DMS53 treated with DMSO at 0.1 percent for 48 hours (cell line): ENCODE data around the gene MILR1.
"Not testable (repeated sequence)": the region's sequence is repeated elsewhere in the genome, so short reads cannot be mapped to it uniquely, and the experiment has no call there.

Experiments
- DNase-seq: peaks from one replicate; lab custom pipeline; 2025; ENCODE audit not compliant: unreplicated experiment; lab: John Stamatoyannopoulos, UW

The MILR1 gene

DNA sequence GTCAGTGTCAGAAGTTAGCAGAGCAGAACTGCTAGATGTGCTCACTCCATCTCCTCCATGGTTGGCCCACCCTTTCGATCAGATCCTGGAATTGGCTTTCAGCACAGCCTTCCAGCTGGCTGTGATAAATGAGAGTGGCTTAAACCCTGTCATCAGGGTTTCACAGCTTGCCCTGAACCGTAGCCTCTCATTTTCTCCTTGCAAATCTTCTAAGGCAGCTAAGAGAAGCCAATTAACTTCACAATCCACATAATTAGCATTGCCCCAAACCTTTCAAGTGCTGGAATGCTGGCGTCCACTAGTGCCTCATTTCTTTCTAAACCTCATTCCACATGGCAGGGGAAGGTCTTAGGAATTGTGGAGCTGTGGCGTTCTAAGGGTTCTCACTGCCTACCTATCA is 21.7 kb downstream of the MILR1 start:
- DNase-seq: no peak

DNA sequence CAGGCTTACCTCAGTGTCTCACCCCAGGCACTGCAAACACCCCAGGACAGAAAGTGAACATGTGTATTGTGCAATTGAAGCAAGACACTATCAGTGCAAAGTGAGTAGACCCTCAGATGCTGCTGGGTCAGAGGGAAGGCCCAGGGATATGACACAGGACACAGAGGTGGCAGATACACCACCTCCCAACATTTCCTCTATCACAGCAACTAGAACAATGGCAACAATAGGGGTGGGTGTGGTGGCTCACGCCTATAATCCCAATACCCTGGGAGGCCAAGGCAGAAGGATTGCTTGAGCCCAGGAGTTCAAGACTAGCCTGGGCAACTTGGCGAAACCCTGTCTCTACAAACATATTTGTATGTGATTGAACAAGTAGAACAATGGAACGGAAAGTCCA is 22.5 kb downstream of the MILR1 start:
- no peak for DNase-seq

DNA sequence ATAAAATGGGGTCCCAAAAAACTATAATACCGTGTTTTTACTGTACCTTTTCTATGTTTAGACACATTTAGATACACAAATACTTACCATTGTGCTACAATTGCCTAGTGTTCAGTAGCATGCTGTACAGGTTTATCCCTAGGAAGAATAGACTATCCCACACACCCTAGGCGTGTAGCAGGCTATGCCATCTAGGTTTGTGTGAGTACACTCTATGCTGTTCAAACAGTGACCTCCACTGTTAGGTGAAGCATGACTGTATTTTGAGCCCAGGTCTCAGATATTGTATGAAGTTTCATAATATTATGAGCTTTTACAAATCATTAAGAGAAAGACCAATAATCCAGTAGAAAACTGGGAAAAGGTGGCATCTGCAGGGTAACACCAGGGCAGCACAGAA is 23.6 kb downstream of the MILR1 start:
- DNase-seq: no peak

DNA sequence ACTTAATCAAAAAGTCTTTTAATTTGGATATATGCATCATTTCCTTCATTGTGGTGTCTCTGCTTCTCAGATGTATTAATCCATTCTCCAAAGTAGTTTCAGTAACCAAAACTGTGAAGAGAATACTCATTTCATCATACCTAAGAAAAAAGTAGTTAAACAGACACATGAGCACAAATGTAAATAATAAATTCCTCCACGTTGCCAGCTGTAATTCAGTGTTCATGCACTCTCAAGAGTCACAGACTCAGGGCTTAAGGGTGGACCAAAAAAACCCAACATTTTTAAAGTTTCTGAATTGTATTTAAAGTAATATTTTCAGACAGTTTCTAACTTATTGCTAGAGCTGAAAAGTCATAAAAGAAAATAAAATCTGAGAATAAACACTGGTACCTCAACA is 28.9 kb downstream of the MILR1 start:
- no peak for DNase-seq

DNA sequence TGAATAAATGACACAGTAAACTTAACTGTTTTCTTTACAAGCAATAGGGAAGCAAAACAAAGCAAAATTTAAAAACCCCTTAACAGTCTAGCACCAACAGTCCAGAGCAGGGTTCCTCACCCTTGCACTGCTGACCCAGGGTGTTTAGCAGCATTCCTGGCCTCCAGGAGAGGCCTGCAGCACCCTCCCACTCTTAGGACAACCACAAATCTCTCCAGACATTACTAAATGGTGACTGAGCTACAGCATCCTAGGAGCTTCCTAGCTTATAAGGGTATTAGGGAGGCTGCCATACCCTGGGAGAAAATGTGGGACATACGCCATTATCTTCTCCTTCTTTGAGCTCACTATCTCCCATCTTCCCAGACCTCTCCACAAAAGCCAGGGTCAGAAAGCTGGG is 32.0 kb downstream of the MILR1 start:
- DNase-seq: no peak

DNA sequence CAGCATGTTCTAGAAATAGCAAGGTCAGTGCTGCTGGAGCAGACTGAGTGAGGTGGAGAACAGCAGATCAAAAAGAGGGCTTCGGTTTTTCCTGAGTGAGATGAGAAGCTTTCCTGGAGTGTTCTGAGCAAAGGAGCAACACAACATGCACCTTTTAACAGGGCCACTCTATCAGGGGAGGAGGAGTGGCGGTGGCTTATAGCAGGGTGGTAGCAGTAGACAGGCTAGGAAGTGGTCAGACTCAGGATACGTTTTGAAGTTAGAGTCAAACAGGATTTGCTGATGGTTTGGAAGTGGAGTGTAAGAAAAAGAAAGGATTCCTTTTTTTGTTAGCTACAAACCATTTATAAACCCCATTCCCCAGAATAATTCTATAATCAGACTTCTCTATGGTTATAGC is 35.5 kb downstream of the MILR1 start:
- no peak for DNase-seq

DNA sequence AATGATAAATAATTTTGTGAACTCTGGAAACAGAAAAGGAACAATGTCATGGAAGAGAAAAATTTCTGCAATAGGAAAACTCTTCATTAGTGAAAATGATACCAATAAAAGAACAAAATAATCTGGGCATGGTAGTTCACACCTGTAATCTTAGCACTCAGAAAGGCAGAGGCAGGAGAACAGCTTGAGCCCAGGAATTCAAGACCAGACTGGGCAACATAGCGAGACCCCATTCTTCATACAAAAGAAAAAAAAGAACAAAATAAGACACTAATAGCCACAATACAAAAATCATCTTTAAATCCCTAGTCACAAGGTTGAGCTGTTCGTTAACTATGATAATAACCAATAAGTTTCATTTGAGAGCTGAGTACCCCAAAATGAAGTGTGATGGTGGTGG is 39.4 kb downstream of the MILR1 start:
- DNase-seq: no peak

DNA sequence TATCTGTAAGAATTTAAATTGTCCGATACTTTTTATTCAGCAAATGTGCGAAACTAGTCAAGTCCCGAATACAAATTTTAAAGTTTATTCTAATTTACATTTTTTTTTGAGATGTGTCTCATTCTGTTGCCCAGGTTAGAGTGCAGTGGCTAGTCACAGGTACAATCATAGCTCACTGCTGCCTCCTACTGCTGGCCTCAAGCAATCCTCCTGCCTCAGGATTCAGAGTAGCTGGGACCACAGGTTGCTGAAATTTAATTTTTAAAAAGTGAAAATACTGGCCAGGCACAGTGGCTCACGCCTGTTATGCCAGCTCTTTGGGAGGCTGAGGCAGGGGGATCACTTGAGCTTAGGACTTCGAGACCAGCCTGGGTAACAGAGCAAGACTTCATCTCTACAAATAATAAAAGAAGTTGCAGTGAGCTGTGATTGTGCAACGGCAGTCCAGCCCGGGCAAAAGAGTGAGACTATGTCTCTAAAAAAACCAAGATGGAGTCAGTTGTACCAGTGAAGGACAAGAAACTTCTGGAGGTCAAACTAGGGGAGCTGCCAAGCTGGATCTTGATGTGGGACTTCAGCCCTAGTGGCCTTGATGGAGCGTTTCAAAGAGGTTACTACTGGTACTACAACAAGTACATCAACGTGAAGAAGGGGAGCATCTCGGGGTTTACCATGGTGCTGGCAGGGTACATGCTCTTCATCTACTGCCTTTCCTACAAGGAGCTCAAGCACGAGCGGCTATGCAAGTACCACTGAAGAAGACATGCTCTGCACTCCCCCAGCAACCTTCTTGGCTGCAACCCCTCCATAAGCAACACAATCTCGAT is 42.3 kb downstream of the MILR1 start:
- DNase-seq: peak; percentile 15

DNA sequence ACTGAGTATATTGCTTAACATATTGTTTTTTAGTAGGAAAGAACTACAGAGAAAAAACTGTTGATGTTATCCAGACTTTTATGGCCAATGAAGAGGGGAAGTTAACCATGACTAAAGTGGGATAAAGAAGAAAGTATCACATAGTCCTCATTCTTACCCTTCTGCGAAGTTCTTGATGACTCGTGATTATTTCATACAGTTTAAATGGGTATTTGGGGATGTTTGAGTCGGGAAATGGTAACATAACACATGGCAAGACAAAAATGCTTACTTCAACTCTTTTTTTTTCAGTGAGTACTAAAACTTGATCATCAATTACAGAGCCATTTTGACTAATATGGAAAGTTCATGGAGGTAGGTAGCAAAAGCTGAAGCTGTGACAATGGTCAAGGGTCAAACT is 43.1 kb downstream of the MILR1 start:
- no peak for DNase-seq

DNA sequence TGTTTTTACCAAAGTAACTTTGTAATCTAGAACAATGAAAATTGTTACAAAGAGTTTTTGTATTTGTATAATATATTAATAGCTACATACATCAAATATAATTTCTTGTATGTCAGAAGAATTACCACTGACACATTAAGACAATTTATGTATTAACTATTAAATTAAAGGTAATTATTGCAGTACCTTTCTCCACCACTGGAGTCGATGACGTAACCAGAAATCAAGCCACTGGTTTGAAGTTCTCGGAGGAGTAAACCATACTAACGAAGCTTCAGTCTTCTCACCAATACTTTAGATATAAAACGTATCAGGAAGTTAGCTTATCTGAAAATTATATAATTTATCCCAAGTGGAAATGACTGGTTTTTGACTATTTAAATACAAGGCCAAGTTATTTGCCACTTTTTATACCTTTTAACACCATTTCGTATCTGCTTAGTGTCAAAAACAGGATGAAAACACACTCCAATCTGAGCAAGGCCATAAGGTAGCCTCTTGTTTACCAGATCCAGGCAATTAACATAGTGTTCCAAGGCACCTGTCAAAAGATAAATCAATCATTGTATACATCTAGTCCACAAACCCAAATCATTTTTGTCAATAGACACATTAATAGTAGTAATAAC is 43.7 kb downstream of the MILR1 start:
- no peak for DNase-seq

DNA sequence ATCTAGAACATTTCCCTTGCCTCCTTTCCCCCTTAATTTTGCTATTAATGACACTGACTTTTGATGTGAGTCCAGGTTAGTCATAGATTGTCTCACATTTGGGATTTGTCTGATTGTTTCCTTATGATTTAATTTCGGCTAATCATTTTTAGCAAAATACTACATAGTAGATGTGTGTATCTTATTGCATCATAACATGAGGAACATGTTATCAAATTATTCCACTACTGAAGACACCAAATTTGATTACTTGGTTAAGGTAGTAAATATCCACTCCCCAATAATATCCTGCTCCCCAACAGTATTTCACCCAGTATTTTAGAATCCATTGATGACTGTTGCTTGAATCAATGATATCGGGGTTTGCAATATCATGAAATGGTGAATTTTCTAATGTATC is 45.2 kb downstream of the MILR1 start:
- no peak for DNase-seq

DNA sequence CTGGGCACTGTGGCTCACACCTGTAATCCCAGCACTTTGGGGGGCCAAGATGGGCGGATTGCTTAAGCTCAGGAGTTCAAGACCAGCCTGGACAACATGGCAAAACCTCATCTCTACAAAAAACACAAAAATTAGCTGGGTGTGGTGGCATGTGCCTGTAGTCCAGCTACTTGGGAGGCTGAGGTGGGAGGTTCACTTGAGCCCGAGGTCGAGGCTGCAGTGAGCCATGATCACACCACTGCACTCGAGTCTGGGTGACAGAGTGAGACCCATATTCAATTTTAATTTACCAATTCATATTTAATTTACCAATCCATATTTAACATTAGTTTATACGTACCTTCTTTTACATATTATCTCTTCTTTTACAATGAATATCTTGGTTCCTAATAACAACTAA is 46.4 kb downstream of the MILR1 start:
- DNase-seq: not testable (repeated sequence)

DNA sequence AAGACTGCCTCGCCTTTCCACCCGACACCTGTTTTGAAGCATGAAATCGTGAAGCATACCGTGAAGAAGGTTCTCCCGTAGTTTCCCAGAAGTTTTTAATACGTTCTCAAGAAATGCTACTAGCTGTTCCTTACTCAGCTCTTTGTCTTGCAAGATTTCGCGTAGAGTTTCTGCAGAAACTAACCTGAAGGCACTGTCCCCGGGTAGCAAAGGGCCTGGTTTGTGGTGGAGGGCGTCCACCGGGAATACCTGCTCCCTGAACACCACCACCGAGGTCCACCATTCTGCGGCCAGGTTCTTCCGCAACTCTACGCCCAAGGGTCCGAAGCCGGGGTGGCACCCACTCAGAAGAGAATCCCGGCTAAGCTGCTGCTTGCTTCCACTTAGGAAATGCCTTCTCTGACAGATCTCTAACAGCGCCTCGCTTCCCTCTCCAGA is 47.5 kb downstream of the MILR1 start:
- no peak for DNase-seq

DNA sequence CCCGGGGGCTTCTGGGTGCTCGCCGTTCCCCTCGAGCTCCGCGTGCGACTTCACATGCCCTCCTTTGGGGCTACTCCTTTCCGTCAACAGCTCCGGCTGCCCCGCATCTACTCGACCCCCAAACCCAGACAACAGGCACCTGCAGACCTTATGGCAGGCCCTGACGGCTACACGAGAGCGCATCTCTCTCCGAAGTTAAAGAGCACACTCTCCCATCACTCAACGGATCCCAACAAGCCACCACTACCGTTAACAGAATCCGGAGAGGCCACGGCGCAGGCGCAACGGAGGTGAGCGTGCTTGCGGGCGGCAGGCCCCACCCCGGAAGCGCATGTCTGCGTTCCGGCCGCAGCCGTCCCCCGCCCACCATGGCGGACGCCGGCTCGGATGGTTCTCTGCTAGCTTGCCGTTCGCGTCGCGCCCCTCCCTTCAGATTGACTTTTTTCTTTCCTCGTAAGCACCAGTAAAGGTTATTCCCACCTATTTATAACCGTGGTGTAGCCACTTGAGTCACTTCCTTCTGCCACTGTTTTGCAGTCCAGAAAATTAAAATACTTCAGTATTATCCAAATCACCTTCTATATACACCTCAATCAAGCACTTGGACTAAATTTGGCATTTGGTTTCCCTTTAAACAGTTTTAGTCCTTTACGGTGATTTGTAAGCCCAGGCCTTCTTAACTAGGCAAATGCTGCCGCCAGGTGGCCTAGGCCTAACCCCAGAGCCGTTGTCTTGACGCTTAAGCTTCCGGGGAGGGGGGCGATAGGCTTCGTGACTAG is 48.1 kb downstream of the MILR1 start, which contains the start of gene POLG2:
TSS of gene POLG2 (minus strand) at position 269 of the 779 bp plus-strand sequence. CDS start at position 183, 86 bp downstream.
- peak; percentile 70 for DNase-seq

DNA sequence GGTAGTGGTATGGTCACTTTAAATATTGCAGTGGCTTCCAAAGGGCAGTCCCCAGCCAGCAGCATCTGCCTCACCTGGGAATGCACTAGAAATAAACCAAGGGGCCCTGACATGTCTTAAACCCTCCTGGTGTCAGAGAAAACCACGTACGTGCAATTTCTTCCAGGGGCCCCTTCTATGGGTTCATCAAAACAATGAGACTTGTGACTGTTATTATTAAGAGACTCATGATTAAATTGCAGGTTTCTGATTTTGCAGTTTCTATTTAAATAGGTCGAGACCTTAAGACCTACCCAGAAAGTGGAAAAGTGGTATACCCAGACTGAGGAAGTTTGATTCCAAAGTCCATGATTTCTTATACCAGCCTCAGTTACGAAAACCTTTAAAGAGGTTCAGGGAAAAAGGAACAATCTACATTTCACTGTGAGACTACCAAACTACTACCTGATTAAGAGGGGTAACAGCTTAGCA is 48.7 kb downstream of the MILR1 start:
- no peak for DNase-seq

DNA sequence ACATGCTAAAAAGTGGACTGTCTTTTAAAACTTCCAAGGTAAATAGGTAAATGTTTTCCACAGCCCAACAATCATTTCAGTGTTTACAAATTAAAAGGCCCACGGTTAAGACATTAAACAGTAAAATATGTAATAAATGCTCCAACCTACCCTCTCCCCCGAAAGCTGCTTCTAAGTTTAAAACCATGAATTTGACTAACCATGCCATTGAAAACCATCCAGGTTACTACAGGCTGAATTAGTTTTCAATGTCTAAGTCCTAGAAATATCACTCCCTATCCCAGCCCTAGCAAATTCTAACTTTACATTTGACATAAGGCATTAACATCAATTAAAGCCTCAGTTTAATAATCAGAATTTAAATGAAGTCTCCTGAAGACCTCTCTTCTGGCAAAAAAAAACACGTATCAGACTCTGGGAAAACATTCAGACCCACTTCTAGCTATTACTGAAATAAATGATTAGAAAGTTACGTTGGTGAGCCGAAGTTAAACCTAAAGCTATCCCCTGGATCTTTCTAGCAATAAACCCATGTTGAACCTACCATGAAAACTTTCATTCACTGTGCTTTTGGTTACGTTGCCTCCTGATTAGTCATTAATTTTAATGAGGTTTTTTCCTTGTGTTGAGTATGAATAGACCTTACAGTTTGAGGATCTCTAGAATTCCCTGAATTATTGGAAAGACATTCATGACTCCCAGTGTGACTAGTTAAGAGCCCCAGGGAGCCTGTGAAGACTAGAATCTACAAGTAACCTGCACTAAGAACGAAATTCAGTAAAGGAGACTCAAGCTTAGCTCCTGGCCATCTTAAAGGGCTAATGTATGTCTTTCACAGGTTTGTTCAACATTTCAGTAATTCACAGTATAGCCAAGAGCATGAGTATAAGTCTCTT is 49.6 kb downstream of the MILR1 start:
- DNase-seq: no peak

DNA sequence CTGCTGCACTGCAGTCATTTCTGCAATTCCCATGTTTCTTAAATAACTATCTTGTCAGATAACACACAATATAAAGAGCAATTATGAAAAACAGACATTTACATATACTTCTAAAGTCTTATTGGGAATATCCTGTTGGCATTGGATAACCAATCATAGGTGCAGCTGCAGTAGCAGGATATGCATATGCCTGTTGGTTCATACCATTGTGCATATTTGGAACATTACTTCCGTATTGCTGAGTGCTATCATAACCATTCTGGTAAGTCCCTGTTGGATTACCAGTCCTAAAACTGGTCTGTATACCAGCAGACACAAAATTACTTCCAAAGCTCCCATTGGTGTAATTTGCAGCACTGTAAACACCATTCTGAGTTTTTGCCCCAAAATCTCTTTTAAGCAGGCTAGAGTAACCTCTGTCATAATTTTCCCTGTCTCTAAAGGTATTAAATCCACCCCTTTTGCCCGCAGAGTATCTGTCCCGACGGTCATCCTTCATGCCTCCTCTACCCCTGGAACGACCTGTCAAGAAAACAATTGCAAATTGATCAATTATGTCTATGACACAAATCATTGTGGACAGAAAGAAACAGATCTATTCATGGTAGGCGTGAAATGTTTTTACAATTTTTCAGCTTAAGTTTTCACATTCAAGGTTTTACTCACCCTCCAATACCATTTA is 51.0 kb downstream of the MILR1 start:
- no peak for DNase-seq

DNA sequence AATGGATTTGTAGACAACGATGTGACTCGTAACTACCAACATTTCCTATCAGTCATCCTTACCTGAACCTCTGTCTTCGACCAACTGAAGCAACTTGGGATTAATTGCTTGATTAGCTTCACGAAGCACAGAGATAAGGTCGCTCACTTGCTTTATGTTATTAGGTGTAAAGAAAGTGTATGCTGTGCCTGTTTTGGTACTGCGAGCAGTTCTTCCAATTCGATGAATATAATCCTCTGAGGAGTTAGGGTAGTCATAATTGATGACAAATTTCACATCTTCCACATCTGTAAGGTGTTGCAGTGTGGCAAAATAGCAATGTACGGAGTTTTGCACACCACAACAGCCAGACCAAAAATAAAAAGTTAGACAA is 51.6 kb downstream of the MILR1 start:
- no peak for DNase-seq

DNA sequence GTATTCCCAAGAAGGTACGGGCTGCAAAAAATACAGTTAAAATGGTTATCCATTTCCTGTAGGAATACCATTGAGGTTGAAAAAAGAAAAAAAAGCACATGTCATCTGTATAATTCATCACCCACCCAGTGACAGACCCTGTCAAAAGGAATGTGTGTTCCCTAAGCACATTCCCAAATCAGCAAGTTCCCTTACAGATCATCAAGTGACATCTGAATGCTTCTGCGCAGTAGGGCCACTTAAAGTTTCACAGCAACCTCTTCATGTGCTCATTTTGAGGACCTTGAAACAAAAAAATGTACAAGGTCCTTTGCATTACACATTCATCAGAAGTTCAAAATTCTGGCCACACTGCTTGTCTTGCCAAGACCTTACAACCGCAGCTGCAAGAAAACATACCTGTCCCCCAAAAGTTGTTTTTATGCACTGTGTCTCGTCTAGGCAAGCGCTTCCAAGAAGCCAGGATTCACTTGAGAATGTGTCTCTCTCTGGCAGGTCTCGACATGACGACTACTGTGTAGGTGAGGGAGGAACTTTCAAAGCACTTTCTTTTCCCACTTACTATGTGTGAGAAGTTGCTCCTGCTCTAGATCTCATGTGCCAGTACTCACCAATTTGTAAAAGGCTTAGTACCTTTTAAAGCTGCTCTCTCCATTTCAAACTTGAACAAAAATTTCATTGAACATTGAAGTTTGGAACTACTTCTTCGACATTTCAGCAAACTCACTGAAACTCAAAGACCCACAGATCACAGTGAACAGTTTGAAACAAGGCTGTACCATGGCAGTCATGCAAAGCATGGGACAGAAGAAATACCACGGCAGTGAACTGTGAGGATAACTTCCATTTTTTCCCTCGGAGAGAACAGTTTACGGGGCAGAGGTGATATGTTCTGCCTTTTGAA is 52.2 kb downstream of the MILR1 start:
- DNase-seq: no peak
